HG02763 (cell line): ENCODE results near the gene POU2F1.
"Not testable (repeated sequence)": the region's sequence is repeated elsewhere in the genome, so short reads cannot be mapped to it uniquely, and the experiment has no call there.

Experiments used
- ATAC-seq: cut with Tn5 transposase; IDR thresholded peaks from one replicate; pipeline ENCODE4 v1.9.1; 2021; ENCODE audit warnings: mild to moderate bottlenecking, moderate library complexity; ENCODE audit not compliant: unreplicated experiment

Gene POU2F1

GRCh38 chr1:167230437-167230836 lies 9.8 kb downstream of the POU2F1 start:
- ATAC-seq = no peak

DNA sequence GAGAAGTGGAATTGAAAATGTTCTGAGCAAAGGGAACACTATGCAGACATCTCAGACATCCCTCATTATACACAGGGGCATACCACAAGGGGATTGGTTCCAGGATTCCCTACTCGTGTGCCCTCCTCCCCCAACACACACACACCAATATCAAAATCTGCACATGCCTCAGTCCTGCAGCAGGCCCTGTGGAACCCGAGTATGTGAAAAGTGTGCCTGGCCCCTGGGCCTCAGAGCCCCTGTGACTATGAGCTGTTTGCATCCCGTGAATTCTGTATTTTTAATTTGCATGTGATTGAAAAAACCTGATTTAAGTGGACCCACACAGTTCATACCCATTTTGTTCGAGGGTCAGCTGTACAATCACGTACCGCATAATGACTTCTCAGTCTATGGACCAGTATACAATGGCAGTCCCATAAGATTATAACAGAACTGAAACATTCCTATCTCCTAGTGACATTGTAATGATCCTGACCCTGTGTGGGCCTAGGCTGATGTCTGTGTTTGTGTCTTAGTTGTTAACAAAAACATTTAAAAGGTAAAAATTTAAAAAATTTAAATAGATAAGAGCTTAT lies 11.3 kb downstream of the POU2F1 start:
- ATAC-seq = no peak

DNA sequence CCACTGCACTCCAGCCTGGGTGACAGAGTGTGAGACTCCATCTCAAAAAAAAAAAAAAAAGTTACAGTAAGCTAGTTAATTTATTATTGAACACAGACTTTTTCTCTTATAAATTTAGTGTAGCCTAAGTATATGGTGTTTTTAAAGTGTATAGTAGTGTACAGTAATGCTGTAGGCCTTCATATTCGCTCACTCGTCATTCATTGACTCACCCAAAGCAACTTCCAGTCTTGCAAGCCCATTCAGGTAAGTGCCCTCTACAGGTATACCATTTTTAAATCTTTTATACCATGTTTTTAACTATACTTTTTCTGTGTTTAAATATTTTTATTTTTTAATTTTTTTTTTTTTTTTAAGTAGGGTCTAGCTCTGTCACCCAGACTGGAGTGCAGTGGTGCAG lies 12.1 kb downstream of the POU2F1 start:
- ATAC-seq = no peak

- no peak for ATAC-seq
These were observed 12.7 kb downstream of the POU2F1 start for GRCh38 chr1:167233373-167233772.

DNA sequence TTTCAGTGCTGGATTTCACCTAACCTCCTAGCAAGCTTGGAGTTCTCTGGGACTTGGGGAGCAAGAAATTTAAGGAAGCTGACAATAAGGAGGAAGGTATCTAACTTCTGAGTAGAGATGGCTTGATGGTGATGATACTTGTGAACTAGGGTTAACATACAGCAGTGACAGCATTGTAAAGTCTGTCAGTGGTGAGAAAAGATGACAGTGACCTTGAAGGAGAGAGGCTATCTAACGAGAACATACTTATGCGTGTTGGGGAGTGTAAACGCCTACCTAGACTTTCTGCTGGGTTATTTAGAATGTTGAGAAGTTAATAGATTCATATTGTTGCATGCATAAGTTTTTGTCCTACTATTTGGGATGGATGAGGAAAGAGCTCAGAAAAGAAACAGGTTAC lies 16.3 kb downstream of the POU2F1 start:
- no peak for ATAC-seq

DNA sequence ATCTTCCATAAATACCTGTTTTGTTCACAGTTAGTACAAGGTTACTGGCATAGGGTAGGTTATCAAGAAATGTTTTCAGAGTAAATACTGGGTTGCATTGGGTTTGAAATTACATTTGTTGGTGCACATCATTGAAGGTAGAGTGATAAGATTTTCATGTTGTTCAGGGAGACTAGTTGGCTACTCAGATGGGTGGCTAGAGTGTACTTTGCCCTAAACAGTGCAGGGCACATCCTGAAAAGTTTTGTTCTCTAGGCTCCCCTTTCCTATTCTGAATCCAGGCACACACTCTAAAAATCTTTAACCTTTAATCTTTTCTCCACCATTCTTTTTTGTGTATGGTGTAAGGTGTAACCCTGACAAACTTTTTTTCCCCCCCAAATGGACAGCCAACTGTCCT lies 18.0 kb downstream of the POU2F1 start:
- no peak for ATAC-seq

DNA sequence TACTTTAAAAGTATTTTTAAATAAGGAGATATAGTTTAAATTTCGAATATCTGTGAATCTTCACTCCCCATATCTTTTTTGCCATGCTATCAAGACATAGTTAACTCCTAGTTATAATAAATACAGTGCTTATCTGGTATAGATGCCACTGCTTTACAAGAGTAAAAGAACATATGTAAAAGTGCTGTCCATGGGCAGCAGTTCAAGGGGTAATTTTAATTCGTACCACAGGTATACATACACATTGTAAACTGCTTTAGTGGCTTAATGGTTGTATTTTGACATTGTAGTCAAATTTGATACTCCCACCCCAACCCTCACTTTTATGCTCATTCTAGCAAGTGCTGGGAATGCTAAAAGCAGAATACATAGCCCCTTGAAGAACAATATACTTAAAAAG lies 18.6 kb downstream of the POU2F1 start:
- no peak for ATAC-seq

- ATAC-seq = no peak
These were observed 23.6 kb downstream of the POU2F1 start for GRCh38 chr1:167244244-167244643.

DNA sequence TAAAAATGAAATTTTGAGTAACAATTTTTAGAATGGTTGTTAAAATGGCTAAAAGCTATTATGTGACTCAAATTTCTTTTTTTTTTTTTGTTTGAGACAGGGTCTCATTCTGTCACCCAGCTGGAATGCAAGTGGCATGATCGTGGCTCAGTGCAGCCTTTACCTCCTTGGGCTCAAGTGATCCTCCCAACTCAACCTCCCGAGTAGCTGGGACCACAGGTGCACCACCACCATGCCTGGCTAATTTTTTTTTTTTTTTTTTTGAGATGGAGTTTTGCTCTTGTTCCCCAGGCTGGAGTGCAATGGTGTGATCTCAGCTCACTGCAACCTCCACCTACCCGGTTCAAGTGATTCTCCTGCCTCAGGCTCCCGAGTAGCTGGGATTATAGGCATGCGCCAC lies 24.5 kb downstream of the POU2F1 start:
- not testable (repeated sequence) for ATAC-seq

GRCh38 chr1:167246971-167247370 lies 26.3 kb downstream of the POU2F1 start:
- ATAC-seq = no peak

DNA sequence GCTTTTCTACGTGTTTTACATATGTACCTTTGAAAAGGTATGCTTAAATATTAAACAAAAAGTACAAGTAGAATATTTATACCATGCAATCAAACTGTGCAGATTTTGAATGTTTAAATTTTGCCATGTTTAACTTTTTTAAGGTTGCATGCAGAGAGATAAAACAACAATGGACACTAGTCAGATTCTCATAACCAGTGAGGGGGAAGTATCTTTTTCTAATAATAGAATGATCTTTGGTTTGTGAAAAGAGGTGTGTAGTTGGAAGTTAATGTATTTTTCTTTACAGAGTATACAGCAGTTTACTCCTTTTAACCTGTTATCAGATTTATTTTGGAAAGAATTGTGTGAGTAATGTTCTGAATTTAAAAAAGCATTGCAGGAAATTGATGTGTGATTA lies 27.1 kb downstream of the POU2F1 start:
- ATAC-seq = no peak

GRCh38 chr1:167248707-167249642 lies 28.3 kb downstream of the POU2F1 start:
- ATAC-seq = no peak

GRCh38 chr1:167249702-167250101 lies 29.0 kb downstream of the POU2F1 start:
- no peak for ATAC-seq

GRCh38 chr1:167250482-167250881 lies 29.8 kb downstream of the POU2F1 start:
- no peak for ATAC-seq

DNA sequence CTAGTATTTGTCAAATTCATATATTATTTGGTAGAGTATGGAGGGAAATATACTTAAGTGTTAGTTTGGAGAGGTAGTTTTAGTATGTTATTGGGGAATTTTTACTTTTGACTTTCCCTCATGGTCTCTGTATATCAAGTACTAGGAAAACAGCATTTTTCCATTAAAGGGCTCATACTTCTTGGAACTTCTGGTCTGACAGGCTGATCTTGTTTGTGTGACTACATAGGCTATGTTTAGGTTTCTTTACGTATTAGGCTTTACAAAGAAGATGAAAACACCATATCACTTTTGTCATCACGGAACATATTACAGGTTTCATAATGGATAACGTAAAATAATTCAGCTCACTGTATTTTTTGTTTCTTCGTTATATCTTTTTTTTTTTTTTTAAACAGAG lies 30.8 kb downstream of the POU2F1 start:
- no peak for ATAC-seq

GRCh38 chr1:167252986-167253385 lies 32.3 kb downstream of the POU2F1 start:
- no peak for ATAC-seq

DNA sequence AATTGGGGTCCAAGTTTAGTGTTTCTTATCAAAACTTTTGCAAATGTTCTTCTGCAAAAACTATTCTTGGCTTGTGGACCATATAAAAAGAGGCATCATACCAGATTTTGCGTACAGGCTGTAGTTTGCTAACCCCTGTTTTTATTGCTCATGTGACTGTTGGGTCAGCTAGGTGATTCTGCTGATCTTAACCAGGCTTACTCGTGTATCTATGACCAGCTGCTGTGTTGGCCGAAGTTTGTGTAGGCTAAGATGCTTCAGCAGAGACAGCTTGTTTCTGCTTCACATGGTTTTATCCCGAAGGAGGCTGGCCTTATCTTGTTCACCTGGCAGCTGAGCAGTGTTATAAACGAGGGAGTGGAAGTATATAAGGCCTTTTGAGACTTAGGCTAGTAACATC lies 38.2 kb downstream of the POU2F1 start:
- no peak for ATAC-seq

DNA sequence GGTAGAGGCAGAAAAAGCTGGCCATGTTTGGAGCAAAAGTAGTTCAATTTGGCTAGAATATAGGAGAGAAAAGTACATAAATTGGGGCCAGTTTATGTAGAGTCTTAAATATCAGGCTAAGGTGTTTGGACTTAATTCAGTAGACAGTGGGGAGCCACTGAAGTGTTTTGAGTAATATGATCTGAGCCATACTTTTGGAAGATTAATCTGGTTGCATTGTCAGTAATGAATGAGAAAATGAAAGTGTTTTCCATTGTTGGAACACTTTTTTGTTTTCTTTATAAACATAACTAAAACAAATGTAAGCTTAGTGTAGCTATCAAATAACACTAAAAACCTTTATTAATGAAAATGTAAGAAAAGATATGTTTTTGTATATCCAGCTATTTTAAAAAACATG lies 42.1 kb downstream of the POU2F1 start:
- ATAC-seq = no peak

DNA sequence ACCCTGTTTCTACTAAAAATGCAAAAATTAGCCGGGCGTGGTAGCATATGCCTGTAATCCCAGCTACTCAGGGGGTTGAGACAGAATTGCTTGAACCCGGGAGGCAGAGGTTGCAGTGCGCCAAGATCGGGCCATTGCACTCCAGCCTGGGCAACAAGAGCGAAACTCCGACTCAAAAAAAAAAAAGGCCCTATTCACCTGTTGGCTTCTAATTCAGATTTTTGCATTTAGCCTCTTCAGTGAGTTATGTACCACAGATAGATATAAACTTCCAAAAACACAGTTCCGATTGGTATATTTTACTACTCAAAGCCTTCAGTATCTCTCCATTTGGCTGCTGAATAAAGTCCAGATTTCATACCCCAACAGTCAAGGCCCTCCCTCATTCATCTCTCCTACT lies 42.7 kb downstream of the POU2F1 start:
- ATAC-seq = no peak

GRCh38 chr1:167263819-167264464 lies 43.3 kb downstream of the POU2F1 start:
- no peak for ATAC-seq

DNA sequence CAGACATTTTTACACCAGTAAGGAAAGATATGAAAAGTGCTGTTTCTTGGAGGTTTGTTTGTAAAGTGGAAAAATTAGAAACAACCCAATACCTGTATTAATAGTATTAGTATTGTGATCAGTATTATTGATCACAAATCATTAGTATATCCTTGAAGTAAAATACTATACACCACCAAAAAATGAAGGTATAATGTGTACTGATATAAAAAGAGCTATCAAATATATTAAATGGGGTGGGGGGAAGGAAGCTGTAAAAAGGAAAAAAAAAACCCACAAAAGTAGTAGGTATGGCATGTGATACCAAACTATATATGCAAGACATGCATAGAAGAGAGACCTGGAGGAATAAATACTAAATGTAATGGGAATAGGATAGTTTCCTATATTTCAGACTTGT lies 46.3 kb downstream of the POU2F1 start:
- ATAC-seq = no peak

DNA sequence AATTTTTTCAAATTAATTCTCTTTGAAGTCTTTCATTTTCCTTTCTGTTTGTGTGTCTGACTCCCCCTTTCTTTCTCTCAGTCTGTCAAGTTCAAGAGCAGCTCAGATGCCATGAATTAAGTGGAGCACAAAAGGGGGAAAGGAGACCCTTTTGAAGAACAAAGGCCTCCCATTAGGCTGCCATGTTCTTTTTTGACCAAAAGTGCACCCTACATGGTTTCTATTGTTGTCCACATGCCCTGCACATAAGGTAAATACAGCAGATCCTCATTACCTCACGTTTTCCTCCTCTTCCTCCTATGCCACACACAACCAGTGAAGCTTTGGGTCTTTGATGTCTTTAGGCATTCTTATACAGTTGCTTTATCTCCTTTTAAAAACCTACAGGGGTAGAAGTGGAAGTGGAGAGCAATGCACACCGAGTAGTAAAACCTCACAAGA lies 47.7 kb downstream of the POU2F1 start:
- no peak for ATAC-seq
